Measurements from ENCODE around the gene ACTG1. TPM values are rescaled to one million over a fixed set of nuclear protein-coding genes. Genes with fewer than 3 reads are reported as not detected.

ACTG1 gene
- total RNA-seq, 2 experiments from 2014 or later = 4,989 to 4,998 TPM

DNA sequence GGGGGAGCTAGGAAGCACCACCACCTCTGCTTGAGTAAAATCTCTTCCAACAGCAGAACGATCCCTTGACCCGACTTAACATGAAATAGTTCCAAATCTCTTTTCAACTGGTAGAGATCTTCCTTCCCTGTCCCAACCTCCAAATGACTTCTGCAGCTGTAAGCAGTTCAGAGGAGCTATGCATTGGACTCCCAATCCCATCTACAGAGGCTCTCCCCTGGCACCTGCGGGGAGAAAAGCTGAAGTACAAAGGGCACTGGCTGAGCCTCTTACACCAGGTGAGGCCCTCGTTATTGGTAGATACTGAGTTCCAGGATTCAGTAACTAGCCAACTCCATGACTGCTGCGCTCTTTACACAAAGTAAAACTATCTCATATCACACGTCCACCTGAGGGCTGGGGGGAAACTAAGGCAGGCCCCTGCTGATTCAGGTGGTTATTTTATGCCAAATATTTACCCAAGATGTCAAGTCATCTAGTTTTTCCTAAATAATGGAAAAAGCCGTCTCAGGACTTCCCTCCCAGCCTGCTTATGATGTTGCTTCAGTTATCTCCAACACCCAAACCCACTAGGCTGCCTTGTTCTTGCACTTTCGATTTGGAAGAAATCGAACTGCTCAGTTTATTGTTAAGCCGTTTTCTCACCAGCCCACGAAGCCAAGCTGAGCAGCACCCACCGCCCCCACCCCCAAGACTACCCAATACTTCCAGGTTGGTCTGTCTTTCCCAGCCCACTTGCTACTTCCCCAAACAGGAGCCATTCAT is 3.2 kb downstream of the ACTG1 start:
- DNase-seq = no peak
- Mint-ChIP-seq H3K27me3 (peaks cover 11% of the 10 kb centered on the region), H3K4me3 (peak overlapping the region; percentile 96), H3K27ac (peak overlapping the region; percentile 93), H3K36me3 (peaks cover 43% of the 10 kb centered on the region), H3K9me3 (peaks cover 1% of the 10 kb centered on the region), H3K4me1 (peaks cover 21% of the 10 kb centered on the region)

DNA sequence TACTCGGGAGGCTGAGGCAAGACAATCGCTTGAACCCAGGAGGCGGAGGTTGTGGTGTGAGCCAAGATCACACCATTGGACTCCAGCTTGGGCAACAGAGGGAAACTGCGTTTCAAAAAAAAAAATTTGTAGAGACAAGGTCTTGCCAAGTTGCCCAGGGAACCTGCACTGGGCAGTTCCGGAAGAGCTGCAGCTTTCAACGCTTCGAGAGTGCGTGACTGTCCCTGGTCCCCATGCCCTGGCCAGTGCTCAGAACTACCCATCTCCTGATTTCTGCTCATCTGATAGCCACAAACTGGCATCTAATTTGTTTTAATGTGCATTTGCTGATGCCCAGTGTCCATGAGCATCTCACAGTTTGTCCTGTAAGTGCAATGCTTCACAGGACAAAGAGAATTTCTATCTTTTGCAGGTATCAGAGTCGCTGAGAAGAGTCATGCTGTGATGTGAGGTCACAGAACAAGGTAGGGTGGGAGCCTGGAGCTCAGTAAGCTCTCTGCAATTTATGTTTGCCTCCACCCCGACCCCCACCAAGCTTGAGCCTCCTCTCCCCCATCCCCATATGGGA is 3.9 kb downstream of the ACTG1 start:
- H3K4me1 Mint-ChIP-seq = peaks cover 21% of the 10 kb centered on the region
- H3K27ac Mint-ChIP-seq = peak overlapping the region; percentile 93
- peak overlapping the region; percentile 96 for H3K4me3 Mint-ChIP-seq
- H3K27me3 Mint-ChIP-seq = peaks cover 11% of the 10 kb centered on the region
- peaks cover 1% of the 10 kb centered on the region for H3K9me3 Mint-ChIP-seq
- peaks cover 43% of the 10 kb centered on the region for H3K36me3 Mint-ChIP-seq
- DNase-seq = no peak

DNA sequence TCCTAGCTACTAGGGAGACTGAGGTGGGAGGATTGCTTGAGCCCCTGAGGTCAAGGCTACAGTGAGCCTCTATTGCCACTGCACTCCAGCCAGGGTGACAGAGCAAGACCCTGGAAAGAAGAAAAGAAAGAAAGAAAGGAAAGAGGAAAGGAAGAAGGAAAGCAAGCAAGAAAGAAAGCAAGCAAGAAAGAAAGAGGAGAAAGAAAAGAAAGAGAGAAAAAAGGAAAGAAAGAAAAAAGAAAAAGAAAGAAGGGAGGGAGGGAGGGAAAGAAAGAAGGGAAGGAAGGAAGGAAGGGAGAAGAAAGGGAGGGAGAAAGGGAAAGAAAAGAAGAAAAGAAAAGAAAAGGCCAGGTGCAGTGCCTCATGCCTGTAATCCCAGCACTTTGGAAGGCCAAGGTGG is 9.0 kb downstream of the ACTG1 start:
- no peak overlapping the region for H3K27ac Mint-ChIP-seq
- H3K9me3 Mint-ChIP-seq = no peaks in the 10 kb centered on the region
- H3K4me1 Mint-ChIP-seq = peaks cover 4% of the 10 kb centered on the region
- H3K36me3 Mint-ChIP-seq = peaks cover 6% of the 10 kb centered on the region
- no peak overlapping the region for H3K4me3 Mint-ChIP-seq
- no peak for DNase-seq
- no peaks in the 10 kb centered on the region for H3K27me3 Mint-ChIP-seq

DNA sequence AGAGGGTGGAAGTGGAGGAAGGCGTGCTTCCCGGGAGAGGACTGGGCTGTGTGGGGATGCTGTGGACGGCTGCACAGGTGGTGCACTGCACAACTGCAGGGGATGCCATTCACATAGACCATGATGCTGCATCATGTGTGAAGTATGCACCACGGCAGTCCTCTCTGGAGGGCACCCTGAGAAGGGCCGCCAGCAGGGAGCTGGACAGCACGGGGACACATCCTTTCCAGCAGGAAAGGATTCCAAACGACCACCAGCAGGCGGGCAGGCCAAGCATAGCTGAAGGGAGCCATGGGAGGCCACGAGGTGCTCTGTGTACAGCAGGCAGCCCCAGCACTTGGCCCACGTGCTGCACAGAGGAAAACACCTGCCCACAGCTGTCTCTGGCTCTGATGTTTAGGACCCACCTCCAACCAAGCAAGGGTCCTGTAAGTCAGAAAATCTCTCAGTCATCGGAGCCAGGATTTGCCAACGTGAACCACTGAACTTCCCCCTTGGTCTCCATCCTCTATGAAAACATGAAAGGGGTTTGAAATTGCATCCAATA is 10.1 kb downstream of the ACTG1 start:
- no peaks in the 10 kb centered on the region for H3K9me3 Mint-ChIP-seq
- DNase-seq = no peak
- H3K4me1 Mint-ChIP-seq = peaks cover under 1% of the 10 kb centered on the region
- H3K4me3 Mint-ChIP-seq = no peak overlapping the region
- H3K27ac Mint-ChIP-seq = no peak overlapping the region
- no peaks in the 10 kb centered on the region for H3K36me3 Mint-ChIP-seq
- H3K27me3 Mint-ChIP-seq = peaks cover 6% of the 10 kb centered on the region

DNA sequence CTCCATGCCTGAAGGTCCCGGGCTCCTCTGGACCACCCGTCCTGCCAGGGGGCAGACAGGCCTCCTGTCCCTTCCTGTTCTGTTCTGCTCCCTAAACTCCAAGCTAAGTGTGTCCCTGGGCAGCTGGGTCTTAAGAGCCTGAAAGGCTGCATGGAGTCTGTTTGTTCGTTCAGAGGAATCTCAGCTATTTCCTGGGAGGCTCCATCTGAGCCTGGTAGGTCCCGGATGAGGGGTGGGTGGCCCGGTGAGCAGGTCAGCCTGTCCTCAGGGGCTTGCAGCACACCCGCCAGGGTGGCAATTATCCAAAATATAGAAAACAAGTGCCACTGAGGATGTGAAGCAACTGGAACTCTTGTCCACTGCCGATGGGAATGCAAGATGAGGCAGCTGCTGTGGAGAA is 12.6 kb downstream of the ACTG1 start:
- no peaks in the 10 kb centered on the region for H3K9me3 Mint-ChIP-seq
- H3K4me1 Mint-ChIP-seq = no peaks in the 10 kb centered on the region
- H3K36me3 Mint-ChIP-seq = no peaks in the 10 kb centered on the region
- H3K27ac Mint-ChIP-seq = no peak overlapping the region
- no peak for DNase-seq
- H3K4me3 Mint-ChIP-seq = no peak overlapping the region
- peaks cover 9% of the 10 kb centered on the region for H3K27me3 Mint-ChIP-seq

DNA sequence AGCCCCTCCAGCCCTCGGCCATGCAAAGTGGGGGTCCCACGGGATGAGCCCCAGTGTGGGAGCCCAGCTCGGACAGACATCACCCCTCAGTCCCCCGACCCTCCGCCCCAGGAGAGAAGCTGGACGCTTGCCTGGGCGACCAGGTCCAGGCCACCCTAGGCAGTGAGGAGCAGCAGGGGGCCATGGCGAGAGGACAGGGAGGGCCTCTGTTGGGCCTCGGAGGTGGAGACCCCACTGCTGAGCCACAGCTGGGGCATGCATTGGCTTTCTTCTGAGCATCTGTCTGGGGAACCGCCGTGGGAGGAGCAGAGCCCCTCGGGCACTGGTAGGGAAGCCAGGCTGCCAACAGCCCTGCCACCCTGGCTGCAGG is 13.0 kb downstream of the ACTG1 start:
- Mint-ChIP-seq H3K4me1 (no peaks in the 10 kb centered on the region), H3K27me3 (peaks cover 10% of the 10 kb centered on the region), H3K4me3 (no peak overlapping the region), H3K27ac (no peak overlapping the region), H3K9me3 (no peaks in the 10 kb centered on the region), H3K36me3 (no peaks in the 10 kb centered on the region)
- no peak for DNase-seq

DNA sequence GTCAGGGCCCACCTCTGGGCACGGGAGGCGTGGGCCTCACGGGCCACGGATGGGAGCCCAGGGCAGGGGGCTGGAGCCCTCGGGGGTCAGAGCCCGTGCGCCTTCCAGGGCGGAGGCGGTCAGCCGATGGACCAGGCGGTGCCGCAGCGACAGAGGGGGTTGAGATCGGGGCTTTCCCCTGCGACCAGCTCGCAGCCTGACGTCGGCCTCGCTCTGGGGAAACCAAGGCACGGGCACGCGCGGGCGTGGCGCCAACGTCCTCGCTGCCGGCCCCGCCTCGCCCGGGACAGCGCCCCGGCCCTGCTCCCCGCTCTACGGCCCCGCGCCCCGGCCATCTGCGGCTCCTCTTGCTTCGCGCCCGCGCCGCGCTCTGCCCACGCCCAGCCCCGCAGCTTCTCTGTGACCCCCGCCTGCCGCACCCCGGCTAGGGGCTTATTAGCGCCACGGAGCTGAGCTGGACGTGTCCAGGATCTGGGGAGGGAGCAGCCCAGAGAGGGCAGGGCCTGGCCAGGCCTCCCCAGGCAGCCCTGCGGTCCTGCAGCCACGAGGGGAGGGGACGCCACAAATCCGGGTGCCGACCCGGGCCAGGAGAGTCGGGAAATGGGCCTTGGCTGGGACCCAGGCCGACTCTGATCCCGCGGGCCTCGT is 13.5 kb downstream of the ACTG1 start:
- Mint-ChIP-seq H3K27ac (no peak overlapping the region), H3K4me1 (no peaks in the 10 kb centered on the region), H3K36me3 (no peaks in the 10 kb centered on the region), H3K4me3 (no peak overlapping the region), H3K27me3 (peaks cover 10% of the 10 kb centered on the region), H3K9me3 (no peaks in the 10 kb centered on the region)
- no peak for DNase-seq

DNA sequence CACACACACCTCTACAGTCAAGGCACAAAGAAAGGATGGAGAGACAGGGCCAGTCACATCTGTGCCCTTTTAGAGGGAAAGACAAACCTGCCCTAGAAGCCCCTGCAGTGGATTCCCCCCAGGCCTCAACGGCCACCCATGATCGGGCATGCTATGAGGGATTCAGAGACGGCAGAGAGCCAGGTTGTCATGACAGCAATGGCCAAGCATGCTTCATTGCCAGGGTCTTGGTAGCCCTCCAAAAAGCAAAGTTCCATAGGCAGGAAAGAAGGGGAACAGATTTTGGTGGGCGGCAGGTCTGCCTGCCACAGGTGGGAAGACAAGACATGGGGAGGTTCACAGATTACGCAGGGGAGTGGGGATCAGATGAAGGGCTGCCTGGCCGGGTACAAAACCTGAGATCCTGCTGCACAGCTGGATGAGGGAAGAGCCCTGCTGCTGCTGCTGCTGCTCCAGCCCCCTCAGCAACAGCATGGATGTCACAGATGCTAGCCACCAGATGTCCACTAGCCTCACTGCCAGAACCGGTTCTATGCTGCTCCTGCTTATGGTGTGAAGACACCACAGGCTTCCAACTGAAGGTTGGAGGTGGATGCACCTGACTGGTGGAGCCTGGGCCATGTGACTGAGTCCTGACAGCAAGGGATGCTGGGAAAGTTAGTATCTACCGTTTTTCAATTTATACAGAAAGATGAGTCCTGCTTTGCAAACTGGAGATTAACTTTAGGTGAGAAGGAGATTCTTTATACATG is 17.8 kb downstream of the ACTG1 start:
- no peak overlapping the region for H3K4me3 Mint-ChIP-seq
- H3K27me3 Mint-ChIP-seq = peaks cover 16% of the 10 kb centered on the region
- H3K27ac Mint-ChIP-seq = no peak overlapping the region
- H3K9me3 Mint-ChIP-seq = no peaks in the 10 kb centered on the region
- no peak for DNase-seq
- no peaks in the 10 kb centered on the region for H3K36me3 Mint-ChIP-seq
- H3K4me1 Mint-ChIP-seq = peaks cover 5% of the 10 kb centered on the region

DNA sequence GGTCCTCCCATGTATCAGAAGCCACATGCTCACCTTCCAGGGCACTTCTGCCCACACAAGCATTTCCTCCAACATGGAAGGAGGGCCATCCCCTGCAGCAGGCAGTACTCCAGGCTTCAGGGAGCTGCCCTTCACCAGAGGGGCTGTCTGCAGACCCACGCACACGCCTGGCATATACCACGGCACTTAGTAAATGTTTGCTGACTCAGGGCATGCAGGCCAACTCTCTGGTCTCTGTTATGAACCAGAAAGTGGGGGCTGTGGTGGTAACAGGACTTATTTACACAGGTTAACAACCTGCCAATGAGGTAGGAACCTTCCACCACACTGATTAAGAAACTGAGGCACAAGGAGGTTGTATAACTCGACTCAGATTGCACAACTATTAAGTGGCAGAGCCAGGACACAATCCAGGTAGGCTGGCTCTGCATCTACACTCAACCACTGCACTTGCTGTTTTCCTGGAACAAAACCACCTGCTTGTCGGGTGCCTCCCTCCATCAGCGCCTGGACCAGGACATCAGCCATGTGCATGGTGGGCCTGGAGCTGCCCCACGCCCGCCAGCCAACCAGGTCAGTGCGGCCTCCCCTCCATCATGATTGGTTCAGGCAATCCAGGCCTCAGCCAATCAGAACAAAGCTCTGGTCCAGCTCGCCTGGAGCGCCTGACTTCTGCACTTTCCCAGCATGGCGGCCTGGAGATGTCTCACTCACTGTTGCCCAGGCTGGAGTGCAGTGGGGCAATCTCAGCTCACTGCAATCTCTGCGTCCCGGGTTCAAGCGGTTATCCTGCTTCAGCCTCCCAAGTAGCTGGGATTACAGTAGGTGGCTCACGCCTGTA is 19.2 kb downstream of the ACTG1 start:
- Mint-ChIP-seq H3K36me3 (no peaks in the 10 kb centered on the region), H3K27me3 (peaks cover 20% of the 10 kb centered on the region), H3K4me1 (peaks cover 5% of the 10 kb centered on the region), H3K4me3 (no peak overlapping the region), H3K9me3 (no peaks in the 10 kb centered on the region), H3K27ac (no peak overlapping the region)
- no peak for DNase-seq

DNA sequence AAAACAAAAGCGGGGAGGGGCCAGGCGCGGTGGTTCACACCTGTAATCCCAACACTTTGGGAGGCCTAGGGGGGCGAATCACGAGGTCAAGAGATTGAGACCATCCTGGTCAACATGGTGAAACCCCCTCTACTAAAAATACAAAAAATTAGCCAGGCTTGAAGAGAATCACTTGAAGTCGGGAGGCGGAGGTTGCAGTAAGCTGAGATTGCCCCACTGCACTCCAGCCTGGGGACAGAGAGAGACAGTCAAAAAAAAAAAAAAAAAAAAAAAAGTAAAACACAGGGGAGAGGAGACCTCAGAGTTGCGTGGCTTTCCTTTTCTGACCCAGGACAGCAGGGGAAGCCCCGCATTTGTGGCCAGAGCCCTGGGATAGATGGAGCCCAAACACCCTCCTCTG is 19.9 kb downstream of the ACTG1 start:
- H3K4me1 Mint-ChIP-seq = peaks cover 5% of the 10 kb centered on the region
- H3K36me3 Mint-ChIP-seq = no peaks in the 10 kb centered on the region
- no peak overlapping the region for H3K27ac Mint-ChIP-seq
- no peak overlapping the region for H3K4me3 Mint-ChIP-seq
- H3K27me3 Mint-ChIP-seq = peaks cover 14% of the 10 kb centered on the region
- H3K9me3 Mint-ChIP-seq = no peaks in the 10 kb centered on the region
- DNase-seq = no peak

DNA sequence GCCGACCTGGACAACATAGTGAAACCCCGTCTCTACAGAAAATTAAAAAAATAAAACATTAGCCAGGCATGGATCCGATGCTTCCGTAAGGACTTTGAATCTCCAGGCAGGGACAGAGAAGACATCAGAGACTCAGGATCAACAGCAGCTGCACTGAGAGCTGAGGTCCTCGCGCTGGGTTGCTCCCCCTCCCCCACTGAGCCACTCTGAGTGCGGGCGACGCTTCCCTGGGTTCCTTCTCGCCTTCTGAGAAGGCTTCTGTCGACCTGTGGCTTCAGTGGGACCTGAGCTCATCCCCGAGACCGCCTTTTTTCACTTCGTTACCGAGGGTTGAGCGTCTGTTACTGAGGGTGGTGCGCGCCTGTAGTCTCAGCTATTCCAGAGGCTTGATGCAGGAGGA is 20.4 kb downstream of the ACTG1 start:
- Mint-ChIP-seq H3K27ac (no peak overlapping the region), H3K36me3 (no peaks in the 10 kb centered on the region), H3K4me1 (peaks cover 5% of the 10 kb centered on the region), H3K4me3 (no peak overlapping the region), H3K27me3 (peaks cover 14% of the 10 kb centered on the region), H3K9me3 (no peaks in the 10 kb centered on the region)
- no peak for DNase-seq

DNA sequence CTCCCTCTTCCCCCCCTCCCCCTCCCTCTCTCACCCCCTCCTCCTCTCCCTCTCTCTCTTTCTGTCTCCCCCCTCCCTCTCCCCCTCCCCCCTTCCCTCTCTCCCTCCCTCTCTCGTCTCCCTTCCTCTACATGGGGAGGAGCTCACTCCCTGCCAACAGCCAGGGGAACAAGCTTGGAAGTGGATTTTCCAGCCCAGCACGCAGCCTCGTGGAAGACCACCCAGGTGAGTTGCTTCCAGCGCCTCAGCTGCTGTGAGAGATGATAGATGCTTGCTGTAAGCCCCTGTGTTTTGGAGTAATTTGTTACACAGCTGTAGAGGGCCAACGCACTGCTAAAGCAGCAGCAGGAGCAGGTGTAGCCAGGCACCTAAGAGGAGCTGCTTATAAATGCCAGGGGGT is 20.8 kb downstream of the ACTG1 start:
- peaks cover 14% of the 10 kb centered on the region for H3K27me3 Mint-ChIP-seq
- no peak overlapping the region for H3K4me3 Mint-ChIP-seq
- DNase-seq = no peak
- peaks cover 5% of the 10 kb centered on the region for H3K4me1 Mint-ChIP-seq
- H3K27ac Mint-ChIP-seq = no peak overlapping the region
- no peaks in the 10 kb centered on the region for H3K9me3 Mint-ChIP-seq
- H3K36me3 Mint-ChIP-seq = no peaks in the 10 kb centered on the region

DNA sequence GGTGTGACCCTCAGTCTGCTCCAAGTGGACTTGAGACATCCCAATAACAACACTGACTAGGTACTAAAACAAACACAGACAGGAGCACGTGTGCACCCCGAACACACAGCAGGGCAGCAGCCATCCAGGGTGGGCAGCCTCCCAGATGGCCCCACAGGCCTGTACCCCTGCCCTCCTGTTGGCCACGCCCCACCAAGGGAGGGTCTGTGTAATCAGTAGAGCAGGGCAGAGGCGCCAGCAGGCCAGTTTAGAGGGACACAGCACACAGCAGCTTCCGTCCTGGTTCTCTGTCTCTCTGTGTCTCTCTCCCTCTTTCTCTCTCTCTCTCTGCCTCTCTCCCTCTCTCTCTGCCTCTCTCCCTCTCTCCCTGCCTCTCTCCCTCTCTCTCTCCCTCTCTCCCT is 21.4 kb downstream of the ACTG1 start:
- H3K9me3 Mint-ChIP-seq = no peaks in the 10 kb centered on the region
- no peak overlapping the region for H3K27ac Mint-ChIP-seq
- no peaks in the 10 kb centered on the region for H3K36me3 Mint-ChIP-seq
- DNase-seq = no peak
- peaks cover 9% of the 10 kb centered on the region for H3K4me1 Mint-ChIP-seq
- no peak overlapping the region for H3K4me3 Mint-ChIP-seq
- peaks cover 18% of the 10 kb centered on the region for H3K27me3 Mint-ChIP-seq
